ENCODE measurements around the gene CDKAL1. TPM values are rescaled to one million over a fixed set of nuclear protein-coding genes. Genes with fewer than 3 reads are reported as not detected.

The CDKAL1 gene
- total RNA-seq, 1 donor from 2014 or later: 9.1 TPM

DNA sequence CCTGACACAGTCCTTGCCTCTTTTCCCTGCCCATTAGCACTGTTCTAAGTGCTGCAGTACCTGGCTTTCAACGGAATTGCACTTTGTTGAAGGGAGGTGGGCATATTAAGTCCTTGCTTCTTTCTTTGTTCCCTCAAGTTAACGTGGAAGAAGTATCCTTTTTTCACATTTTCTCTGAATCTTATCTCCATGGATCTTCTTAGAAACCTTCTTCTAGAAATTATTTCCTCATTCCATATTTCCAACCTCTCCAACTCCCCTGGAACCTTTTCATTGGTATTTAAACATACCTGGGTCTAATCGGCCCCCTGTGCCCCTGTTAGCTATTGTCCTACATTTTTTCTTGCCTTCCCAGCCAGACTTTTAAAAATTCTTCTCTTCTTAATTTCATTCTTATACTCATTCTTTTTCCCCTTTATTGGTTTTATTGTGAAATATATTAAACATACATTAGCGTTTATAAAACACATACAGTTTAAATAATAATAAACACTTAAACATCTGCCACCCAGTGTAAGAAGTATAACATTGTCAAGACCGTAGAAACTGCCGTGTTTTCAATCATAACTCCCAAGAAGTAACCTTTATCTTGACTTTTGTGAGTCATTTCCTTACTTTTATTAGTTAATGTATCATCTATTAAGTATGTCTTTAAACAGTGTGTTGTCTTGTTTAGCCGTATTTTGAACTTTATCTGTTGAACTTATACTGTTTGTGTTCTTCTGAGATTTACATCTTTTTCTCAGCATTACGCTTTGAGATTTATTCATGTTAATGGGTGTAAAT is 118.2 kb downstream of the CDKAL1 start:
- no peaks in the 10 kb centered on the region for H3K27me3 ChIP-seq (ENCODE audit: low read depth)
- no peak overlapping the region for H3K4me3 ChIP-seq
- DNase-seq: no peak
- peaks cover 5% of the 10 kb centered on the region for H3K9me3 ChIP-seq (replicated peaks)
- TF ChIP-seq, protein P1, sequence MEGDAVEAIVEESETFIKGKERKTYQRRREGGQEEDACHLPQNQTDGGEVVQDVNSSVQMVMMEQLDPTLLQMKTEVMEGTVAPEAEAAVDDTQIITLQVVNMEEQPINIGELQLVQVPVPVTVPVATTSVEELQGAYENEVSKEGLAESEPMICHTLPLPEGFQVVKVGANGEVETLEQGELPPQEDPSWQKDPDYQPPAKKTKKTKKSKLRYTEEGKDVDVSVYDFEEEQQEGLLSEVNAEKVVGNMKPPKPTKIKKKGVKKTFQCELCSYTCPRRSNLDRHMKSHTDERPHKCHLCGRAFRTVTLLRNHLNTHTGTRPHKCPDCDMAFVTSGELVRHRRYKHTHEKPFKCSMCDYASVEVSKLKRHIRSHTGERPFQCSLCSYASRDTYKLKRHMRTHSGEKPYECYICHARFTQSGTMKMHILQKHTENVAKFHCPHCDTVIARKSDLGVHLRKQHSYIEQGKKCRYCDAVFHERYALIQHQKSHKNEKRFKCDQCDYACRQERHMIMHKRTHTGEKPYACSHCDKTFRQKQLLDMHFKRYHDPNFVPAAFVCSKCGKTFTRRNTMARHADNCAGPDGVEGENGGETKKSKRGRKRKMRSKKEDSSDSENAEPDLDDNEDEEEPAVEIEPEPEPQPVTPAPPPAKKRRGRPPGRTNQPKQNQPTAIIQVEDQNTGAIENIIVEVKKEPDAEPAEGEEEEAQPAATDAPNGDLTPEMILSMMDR (IDR thresholded peaks at IDR 0.05; ENCODE audit: borderline replicate concordance): no peak
- intact Hi-C loops (cut with micrococcal nuclease): no loop called here
- peaks cover 15% of the 10 kb centered on the region for H3K36me3 ChIP-seq
- no peak overlapping the region for H3K27ac ChIP-seq (replicated peaks)
- H3K4me1 ChIP-seq: no peaks in the 10 kb centered on the region

DNA sequence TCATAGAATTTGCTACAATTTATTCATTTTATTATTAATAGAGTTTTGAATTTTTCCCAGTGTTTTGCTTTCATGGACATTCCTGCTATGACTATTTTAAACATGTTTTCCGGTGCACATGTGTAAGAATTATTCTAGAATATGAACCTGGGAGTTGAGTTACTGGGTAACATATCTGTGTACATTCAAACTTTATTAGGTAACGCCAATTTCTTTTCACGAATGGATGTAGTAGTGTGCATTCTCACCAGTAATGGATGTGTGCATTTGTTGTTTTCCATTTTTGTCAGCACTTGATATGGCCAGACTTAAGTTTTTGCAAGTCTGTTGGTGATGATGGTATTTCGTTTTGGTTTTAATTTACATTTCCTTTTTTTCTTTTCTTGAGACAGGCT is 118.8 kb downstream of the CDKAL1 start:
- TF ChIP-seq, protein P1 (IDR thresholded peaks at IDR 0.05; ENCODE audit: borderline replicate concordance): no peak
- Histone ChIP-seq H3K36me3 (peaks cover 15% of the 10 kb centered on the region), H3K4me1 (no peaks in the 10 kb centered on the region), H3K4me3 (no peak overlapping the region), H3K9me3 (replicated peaks) (peaks cover 5% of the 10 kb centered on the region), H3K27ac (replicated peaks) (no peak overlapping the region), H3K27me3 (ENCODE audit: low read depth) (no peaks in the 10 kb centered on the region)
- intact Hi-C loops (cut with micrococcal nuclease): no loop called here
- no peak for DNase-seq

DNA sequence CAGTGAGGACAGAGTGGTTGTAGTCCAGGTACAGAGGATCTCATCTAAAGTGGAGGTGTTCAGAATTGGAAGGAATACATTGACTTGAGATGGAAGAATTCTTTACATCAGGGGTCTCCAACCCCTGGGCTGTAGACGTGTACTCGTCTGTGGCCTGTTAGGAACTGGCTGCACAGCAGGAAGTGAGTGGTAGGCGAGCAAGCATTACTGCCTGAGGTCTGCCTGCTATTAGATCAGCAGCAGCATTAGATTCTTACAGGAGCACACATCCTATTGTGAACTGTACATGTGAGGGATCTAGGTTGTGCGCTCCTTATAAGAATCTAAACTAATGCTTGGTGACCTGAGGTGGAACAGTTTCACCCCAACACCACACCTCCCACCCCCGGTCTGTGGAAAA is 121.1 kb downstream of the CDKAL1 start:
- DNase-seq: no peak
- intact Hi-C loops (cut with micrococcal nuclease): no loop called here

DNA sequence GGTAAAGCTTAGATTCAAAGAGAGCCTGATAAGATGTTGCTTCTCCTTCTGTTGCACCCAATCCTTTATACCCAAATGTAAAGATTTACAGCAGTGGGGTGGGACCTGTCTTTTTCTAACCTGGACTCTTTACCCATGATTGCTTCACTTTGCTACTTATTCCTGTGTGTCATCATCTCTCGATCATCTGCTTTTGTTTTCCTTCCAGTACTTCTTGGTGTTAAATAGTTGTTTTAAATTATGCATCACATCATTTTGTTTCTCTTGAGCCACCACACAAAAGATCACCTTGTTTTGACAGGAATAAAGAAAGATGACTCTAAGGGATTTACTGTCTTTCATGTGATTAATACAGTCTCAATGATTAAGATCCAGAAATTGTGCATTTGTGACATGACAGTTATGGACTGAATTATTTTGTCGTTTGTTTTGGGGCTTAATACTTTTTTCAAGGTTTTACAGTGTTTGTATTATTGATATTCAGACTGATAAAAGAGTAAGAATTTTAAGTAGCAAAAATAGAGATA is 123.1 kb downstream of the CDKAL1 start:
- peaks cover 10% of the 10 kb centered on the region for H3K36me3 ChIP-seq
- H3K27me3 ChIP-seq (ENCODE audit: low read depth): no peaks in the 10 kb centered on the region
- no peak overlapping the region for H3K27ac ChIP-seq (replicated peaks)
- no peak overlapping the region for H3K4me3 ChIP-seq
- peaks cover 11% of the 10 kb centered on the region for H3K4me1 ChIP-seq
- H3K9me3 ChIP-seq (replicated peaks): no peaks in the 10 kb centered on the region
- intact Hi-C loops (cut with micrococcal nuclease): no loop called here
- TF ChIP-seq, protein P1 (IDR thresholded peaks at IDR 0.05; ENCODE audit: borderline replicate concordance): no peak
- DNase-seq: no peak

More for the DNA sequence above, 121.1 kb downstream of the CDKAL1 start:
- Histone ChIP-seq H3K27me3 (ENCODE audit: low read depth) (no peaks in the 10 kb centered on the region), H3K4me1 (no peaks in the 10 kb centered on the region), H3K36me3 (peaks cover 10% of the 10 kb centered on the region), H3K4me3 (no peak overlapping the region), H3K27ac (replicated peaks) (no peak overlapping the region), H3K9me3 (replicated peaks) (no peaks in the 10 kb centered on the region)
- TF ChIP-seq, protein P1 (IDR thresholded peaks at IDR 0.05; ENCODE audit: borderline replicate concordance): no peak

DNA sequence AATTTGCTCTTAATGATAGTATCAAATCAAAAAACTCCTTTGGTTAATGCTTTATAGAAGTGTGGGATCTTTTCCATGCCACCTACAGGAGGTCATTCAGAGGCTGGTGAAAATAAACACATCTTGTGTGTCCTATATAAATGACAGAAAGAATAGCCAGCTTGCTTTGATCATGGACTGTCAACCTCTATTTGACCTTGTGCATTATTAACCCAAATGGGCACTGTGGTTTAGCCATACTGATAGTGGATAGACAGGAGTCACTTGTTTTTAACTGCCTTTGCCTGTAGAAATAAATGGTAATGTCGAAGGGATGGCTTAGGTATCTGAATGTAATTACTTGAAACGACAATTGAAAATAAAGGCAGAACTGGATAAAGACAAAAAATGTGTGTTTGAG is 123.8 kb downstream of the CDKAL1 start:
- peaks cover 11% of the 10 kb centered on the region for H3K4me1 ChIP-seq
- TF ChIP-seq, protein P1 (IDR thresholded peaks at IDR 0.05; ENCODE audit: borderline replicate concordance): no peak
- no peaks in the 10 kb centered on the region for H3K27me3 ChIP-seq (ENCODE audit: low read depth)
- no peak for DNase-seq
- intact Hi-C loops (cut with micrococcal nuclease): no loop called here
- H3K9me3 ChIP-seq (replicated peaks): no peaks in the 10 kb centered on the region
- peaks cover 10% of the 10 kb centered on the region for H3K36me3 ChIP-seq
- no peak overlapping the region for H3K4me3 ChIP-seq
- no peak overlapping the region for H3K27ac ChIP-seq (replicated peaks)
